ENCODE measurements around the gene SMARCD1.
"Not testable (repeated sequence)": the region's sequence is repeated elsewhere in the genome, so short reads cannot be mapped to it uniquely, and the experiment has no call there.

The SMARCD1 gene

GRCh38 chr12:50145439-50145838 lies 60.3 kb downstream of the SMARCD1 start:
- DNase-seq: no peak

GRCh38 chr12:50147281-50147680 lies 62.1 kb downstream of the SMARCD1 start:
- DNase-seq: no peak

- DNase-seq: not testable (repeated sequence)
Observed at GRCh38 chr12:50148011-50148410, 62.9 kb downstream of the SMARCD1 start.

- DNase-seq: no peak
Observed at GRCh38 chr12:50149311-50149710, 64.2 kb downstream of the SMARCD1 start.
